NCI-H82 treated with DMSO at 0.1 percent for 48 hours (cell line): Measurements from ENCODE around the gene MCOLN3.
"Not testable (repeated sequence)": the region's sequence is repeated elsewhere in the genome, so short reads cannot be mapped to it uniquely, and the experiment has no call there.

Experiments used
- DNase-seq: peaks from one replicate; lab custom pipeline; 2025; ENCODE audit not compliant: unreplicated experiment; lab: John Stamatoyannopoulos, UW

The MCOLN3 gene

DNA sequence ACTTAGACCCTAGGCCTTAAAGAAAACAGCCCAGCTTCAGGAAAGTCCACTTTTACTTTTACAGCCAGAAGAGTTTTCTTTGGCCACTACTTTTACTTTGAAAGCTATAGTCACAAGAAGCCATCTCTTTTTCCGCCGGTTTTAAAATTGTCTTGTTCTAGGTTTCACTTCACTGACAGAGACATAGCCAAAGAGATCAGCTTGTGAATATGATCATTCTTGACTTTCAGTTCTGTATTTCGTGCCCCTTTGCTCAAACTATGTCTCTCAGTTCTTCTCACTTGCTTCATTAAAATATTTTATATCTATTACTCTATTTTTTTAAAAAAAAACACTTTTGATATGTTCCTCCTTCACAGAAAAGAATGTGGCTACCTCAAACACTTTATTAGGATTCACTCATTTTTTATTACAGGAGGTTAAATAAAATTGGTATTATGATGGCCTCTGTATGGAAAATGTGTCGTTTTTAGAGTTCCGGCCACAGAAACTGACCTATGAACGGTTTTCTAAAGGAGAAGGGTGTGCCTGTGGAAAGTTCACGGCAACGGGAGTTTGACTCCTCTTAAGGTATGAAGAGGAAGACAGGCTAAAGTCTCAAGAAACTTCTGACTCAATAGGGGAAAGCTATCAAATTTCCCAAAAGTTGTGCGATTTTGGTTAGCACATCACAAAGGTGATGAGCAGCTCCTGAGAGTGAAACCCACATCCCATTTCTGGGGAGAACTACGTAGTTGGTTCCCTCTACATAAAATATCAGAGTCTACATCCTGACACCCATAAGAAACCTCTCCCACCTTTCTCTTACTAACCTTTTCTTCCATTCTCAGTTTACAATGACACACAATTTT, 52.6 kb downstream of the MCOLN3 start:
- DNase-seq: no peak

DNA sequence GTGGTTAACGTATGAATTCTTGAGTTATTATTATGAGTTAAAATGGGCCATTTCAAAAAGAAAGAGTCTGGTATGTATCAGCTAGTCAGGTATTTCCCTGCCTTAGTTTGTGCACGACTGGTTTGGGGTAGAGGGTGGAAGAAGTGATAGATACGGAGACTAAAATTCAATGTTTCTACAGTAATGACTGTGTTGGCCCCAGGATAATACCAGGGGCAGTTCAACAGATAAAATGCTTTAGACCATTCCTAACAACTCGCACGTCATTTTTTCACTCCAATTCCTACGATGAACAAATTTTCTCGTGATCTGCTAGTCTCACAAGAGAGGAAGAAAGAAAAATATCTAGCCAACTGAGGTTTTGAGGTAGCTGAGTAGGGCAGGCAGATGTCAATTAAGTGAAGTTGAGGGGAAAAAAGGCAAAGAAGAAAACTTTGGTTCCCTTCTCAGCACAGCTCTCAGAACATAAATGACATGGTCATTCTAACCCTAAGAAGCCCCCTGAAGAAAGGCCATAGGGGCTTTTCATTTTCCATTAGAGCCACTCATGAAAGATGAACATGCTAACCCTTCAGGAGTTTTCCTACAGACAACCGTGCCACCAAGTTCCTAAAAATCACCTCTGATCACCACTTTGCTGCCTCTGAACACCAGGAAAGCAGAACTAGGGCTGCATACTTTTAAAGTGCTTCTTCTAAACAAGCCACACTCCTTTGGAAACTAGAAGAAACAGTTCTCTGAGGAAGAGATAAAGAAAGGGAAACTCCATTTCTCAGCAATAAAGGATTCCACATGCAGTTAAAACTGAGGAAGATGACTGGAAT, 57.0 kb downstream of the MCOLN3 start:
- DNase-seq: no peak

DNA sequence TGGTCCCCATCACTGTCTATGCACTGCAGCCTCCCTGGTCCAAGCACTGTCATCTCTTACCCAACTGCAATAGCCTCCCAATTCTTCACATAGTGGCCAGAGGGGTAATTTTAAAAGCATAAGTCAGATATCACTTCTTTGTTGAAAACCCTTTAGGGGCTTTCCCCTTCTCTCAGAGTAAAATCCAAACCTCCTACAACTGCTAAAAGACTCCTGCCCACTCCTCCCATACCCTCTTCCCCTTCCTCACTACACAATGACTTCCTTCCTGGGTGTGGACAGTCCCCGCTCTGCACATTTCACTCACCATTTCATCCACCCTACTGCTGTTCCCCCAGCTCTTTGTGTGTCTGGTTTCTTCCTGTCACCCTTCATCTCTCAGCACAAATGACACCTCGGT, 59.7 kb downstream of the MCOLN3 start:
- DNase-seq: no peak

DNA sequence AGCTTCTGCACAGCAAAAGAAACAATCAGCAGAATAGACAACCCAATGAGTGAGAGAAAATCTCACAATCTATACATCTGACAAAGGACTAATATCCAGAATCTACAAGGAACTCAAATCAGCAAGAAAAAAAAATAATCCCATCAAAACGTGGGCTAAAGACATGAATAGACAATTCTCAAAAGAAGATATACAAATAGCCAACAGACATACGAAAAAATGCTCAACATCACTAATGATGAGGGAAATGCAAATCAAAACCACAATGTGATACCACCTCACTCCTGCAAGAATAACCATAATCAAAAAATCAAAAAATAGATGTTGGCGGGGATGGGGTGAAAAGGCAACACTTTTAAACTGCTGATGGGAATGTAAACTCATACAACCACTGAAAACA, 61.7 kb downstream of the MCOLN3 start:
- not testable (repeated sequence) for DNase-seq

DNA sequence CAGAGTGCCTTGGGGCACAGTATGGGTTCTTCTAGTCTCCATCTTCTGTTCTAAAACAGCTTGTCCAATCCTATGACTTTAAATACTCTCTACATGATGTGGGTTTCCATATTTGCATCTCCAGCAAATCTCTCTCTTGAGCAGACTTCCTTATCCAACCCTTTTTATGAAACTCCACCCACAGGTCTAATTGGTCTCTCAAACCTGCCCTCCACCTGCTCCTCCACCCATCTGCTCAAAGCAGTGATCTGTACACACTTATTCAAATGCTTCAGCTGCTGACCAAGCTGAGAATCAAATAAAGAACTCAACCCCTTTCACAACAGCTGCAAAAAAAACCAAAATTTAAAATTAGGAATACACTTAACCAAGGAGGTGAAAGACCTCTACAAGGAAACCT, 62.9 kb downstream of the MCOLN3 start:
- DNase-seq: no peak

DNA sequence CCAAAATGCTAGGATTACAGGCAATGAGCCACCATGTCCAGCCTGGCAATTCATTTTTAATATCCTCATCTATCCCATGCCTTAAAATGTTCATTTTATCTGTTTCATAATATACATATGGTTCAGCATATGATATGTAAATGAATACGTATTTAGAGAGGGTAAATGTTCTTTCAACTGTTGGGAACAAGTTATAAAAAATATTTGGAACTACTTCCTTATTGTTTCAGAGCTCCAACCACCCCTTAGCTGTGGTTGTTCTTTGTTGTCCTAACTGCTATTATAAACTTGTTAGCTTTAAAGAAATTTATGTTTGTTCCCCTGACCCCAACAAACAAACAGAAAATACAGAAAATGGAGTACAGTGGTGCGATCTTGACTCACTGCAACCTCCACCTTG, 65.9 kb downstream of the MCOLN3 start:
- no peak for DNase-seq

DNA sequence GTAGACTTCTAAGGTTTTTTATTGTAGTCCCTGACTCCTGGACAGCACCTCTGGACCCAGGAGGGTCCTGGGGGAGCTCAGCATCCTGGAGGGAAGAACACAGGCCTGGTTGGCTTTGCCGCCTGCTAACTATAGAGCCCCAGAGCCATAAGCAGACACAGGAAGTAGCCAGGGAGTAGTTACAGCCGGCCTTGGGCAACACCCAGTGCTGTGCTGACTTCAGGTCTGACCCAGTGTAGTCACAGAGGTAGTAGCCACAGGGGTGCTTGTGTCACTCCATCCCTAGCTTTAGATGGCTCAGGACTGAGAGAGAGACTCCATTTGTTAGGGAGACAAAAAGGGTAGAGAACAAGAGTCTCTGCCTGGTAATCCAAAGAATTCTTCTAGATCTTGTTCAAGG, 73.3 kb downstream of the MCOLN3 start:
- DNase-seq: no peak

DNA sequence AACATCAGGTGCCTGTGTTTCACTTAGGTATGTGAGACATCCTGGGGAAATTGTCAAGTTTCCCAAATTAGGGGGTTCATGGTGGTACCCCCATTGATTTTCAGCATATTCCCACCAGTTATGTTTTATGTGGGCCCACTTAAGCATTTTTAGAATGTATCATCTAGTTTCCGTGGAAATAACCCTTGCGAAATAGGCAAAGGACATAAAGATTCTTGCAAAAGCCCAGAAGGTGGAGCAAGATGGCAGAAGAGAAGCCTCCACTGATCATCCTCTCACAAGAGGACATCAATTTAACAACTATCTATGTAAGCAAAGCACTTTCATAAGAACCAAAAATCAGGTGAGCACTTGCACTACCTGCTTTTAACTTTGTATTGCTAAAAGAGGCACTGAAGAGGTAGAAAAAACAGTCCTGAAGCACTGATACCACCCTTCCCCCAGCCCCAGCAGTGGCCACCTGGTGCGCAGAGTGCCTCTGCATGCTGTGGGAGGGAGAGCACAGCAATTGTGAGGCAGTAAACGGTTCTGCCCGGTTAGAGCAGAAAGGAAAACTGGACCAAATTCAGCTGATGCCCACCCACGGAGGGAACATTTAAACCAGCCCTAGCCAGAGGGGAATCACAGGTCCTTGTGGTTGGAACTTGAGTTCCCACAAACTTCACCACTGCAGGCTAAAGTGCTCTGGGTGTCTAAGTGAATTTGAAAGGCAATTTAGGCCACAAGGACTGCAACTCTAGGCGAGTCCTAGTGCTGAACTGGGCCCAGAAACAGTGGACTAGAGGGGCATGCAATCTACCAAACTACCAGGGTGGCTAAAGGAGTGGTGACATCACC, 74.6 kb downstream of the MCOLN3 start:
- no peak for DNase-seq

DNA sequence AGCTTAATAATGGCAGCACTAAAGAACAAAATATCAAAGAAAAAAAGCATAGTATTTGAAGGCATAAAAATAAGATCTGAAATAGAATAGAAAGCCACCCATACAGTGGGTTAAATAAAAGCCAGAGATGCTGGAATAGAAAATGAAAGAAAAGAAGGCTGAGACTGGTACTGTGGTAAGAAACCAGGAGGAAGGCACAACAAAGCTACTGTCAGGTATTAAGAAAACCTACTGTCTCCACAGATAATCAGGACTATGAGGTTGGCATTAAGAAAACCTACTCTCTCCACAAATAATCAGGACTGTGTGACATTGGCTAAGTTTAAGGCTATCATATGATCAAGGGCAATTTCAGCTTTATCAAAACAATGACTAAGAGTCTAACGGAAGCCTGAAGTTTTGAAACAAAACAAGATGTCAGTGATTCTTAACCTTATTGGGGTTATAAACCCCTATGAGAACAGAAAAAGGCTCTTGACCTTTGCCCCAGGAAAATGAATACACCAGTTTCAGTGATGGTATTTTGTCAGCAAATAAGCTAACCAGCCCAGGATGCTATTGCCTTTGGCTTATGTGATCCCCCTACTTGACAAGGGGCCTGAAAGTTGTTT, 75.8 kb downstream of the MCOLN3 start:
- no peak for DNase-seq

DNA sequence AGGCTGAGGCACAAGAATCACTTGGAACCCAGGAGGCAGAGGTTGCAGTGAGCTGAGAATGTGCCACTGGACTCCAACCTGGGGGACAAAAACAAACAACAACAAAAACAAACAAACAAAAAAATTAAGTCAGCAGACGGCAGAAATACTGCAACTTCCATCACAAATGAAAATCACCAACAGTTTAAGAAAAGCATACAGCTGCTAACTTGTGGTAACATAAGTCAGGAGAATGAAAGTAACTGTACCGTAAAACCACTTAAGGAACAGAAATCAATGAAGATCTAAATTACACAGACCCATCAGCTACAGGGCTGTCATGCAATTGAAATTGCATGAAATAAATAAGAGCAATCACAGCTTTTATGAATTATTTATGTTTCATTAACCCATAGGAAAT, 76.3 kb downstream of the MCOLN3 start:
- no peak for DNase-seq

DNA sequence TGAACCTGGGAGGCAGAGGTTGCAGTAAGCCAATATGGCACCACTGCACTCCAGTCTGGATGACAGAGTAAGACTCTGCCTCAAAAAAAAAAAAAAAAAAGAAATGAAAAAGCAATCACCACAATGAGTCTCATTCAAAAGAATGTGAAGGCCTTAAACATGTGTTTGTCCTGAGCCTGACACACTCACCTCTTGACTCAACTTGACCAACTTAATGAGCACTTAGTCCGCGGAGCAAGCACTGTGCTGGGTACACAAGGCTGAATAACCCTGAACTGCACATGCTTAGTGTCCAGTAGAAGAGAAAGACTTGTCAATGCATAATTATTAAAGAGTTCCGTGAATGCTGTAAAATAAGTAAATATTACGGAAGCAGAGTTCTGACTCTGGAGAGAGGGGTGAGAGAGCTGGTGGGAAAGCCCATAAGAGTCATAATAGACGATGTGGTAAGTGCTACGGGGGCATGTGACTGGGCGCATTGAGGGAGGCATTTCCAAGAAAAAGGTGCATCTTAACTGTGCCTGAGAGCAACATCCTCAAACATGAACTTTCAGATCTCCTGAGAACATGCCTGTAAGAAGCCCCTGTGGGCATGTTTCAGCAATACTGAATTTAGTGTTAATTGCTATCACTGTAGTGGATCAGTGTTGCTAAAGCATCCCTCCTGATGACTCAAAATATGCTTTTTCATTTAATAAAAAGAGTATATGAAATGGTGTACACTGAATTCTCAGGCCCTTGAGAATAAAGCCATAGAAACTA, 78.6 kb downstream of the MCOLN3 start:
- DNase-seq: no peak

DNA sequence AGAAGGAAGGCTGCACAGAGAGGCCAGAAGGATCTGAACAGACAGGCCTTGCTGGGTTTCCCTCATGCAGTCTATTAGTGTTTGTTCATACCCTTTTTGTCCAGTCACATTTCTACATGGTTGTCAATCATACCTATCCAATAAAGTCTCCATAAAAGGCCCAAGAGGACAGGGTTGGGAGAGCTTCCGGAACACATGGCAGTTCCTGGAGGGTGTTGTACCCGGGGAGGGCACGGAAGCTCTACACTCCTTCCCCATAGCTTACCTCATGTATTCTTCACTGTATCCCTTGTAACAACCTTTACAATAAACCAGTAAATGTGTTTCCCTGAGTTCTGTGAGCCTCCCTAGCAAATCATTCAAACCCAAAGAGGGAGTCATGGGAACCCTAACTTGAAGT, 79.4 kb downstream of the MCOLN3 start:
- DNase-seq: no peak

DNA sequence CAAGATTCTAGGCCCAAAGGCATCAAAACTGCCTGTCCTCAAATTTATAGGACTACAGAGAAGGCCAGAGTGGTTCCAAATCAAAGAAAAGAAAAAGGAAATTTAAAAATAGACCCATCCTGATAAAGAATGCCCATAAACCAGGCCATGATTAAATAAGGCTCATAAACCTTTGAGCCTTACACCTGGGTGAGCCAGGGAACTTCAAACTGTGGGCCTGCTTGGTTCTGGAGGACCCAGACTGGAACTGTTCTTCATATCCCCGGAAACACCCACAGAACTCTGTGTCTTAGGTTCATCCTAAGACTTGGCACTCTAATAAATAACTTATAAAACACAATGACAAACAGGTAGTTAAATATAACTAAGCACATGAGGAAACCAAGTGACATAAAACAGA, 80.2 kb downstream of the MCOLN3 start:
- no peak for DNase-seq
